Fibroblast of skin of left quadriceps (primary cell): ENCODE data around the gene ATXN2L.
"Not testable (repeated sequence)": the region's sequence is repeated elsewhere in the genome, so short reads cannot be mapped to it uniquely, and the experiment has no call there.

Experiments
- DNase-seq, 2 experiments: peaks; one replicate each; pipeline ENCODE4 v3.0.0-alpha.2; 2013; ENCODE audit warnings: low read depth in 2 of 2

The ATXN2L gene

DNA sequence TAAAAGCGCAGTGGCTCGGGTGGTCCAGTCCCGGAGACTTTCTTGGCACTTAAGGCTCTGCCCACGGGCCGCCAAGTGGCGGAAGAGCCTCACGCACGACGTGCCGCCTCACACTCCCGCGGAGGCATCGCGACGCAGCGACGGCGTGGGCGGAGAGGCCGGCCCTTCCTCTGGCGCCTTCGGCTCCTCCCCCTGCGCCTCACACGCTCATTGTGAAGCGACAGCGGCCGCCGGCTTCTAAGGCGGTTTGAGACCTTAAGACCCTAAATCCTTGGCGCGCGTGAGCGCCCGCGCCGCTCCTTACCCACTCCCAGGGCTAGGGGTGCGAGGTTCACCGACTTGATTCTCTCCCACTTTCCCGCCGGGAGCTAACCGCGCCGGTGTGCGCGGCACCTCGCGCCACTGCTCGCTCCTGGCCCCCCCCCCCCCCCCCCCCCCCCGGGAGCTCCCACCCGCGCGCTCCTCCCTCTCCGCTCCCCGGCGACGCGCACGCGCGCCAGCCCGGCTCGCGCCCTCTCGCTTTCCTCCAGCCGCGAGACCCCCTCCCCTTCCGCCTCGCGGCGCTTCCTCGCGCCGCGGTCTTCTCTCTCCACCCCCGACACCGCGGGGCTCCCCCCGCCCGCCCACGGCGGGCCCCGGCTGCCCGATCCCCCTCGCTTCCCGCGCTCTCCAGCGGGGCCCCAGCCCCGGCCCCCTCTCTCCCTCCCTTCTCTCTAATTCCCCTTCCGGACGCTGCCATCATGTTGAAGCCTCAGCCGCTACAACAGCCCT is at the start of gene ATXN2L:
ATXN2L (plus strand) TSS at position 480 of the 771 bp plus-strand sequence; CDS start at position 741, 261 bp downstream.
- peak; percentile 92 to 93 for DNase-seq

GRCh38 chr16:28781697-28782096 is 41.1 kb upstream of the ATXN2L start:
- not testable (repeated sequence) for DNase-seq

DNA sequence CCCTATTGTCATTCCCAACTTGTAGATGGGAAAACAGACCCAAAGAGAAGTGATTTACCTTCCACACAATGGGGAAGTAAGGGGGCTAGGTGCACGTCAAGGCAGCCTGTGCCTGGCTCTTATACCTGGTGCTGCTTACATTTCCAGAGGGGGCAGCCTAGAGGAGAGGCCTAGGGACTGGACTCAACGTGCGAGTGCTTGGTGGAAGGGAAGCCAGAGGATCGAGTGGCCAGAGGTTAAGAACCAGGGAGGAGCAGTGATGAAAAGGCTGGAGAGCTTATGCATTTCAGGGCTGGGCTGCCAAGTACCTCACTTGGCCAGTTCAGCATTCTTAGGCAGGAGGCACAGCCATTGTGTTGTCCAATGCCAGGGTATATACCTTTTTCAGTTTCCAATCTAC is 40.4 kb upstream of the ATXN2L start:
- not testable (repeated sequence) for DNase-seq

DNA sequence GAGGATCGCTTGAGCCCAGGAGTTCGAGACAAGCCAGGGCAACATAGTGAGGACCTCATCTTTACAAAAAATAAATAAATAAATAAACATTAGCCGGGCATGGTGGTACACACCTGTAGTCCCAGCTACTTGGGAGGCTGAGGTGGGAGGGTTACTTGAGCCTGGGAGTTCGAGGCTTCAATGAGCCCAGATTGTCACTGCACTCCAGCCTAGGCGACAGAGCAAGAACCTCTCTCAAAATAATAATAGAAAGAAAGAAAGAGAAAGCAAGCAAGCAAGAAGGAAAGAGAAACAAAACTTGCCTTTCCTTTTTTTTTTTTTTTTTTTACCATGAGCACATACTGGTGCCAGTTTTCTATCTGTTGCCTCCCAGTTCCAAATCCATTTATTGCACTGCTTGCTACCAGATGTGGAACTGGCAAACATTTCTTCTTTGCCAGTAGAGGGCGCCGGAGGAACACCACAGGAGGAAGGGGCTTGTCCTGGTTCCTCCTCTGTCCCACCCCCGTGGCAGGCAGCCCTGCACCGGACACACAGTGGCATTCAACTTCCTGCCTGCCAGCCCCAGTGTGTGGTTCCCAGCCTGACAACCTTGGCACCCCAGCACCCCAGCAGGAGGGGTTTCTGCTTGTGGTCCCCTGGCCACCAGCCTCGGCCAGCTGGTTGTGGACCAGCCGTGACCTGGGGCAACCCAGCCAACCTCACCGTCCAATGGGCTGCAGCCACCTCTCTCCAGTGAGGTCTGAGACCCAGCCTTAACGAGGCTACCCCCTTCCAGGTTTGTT is 20.4 kb upstream of the ATXN2L start:
- DNase-seq = peak; percentile 31 to 32

- not testable (repeated sequence) for DNase-seq
Measured at GRCh38 chr16:28807445-28808120, 15.2 kb upstream of the ATXN2L start.

- no peak for DNase-seq
Measured at GRCh38 chr16:28820016-28820415, 2.8 kb upstream of the ATXN2L start.

DNA sequence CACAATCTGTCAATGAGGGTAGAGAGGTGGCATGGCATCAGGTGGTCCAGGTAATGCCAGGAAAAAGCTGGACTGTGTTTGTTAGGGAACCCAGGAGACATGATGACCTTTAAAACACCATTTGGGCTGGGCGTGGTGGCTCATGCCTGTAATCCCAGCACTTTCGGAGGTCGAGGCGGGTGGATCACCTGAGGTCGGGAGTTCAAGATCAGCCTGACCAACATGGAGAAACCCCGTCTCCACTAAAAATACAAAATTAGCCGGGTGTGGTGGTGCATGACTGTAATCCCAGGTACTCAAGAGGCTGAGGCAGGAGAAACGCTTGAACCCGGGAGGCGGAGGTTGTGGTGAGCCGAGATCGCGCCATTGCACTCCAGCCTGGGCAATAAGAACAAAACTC is 2.3 kb upstream of the ATXN2L start:
- DNase-seq = not testable (repeated sequence)

- DNase-seq = no peak
Measured at GRCh38 chr16:28821874-28822519, 802 bp upstream of the ATXN2L start.

DNA sequence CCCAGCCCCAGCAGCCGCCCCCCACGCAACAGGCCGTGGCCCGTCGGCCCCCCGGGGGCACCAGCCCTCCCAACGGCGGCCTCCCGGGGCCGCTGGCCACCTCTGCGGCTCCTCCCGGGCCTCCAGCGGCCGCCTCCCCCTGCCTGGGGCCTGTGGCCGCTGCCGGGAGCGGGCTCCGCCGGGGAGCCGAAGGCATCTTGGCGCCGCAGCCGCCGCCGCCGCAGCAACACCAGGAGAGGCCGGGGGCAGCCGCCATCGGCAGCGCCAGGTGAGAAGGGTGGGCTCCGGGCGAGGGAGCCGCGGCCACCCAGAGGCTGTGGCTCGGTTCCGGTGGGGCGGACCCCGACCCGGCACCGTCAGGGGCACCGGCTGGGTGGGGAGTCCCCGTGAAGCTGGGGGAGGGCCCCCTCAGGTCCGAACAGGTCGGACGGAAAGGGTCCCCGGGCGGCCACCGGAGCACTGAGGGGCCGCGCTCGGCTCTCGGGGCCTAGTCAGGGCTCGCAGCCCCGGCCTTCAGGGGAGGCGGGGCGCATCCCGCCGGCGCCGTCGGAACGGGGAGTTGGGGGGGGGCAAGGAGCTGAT is 583 bp downstream of the ATXN2L start:
- DNase-seq = no peak

GRCh38 chr16:28823873-28824716 is 1.3 kb downstream of the ATXN2L start:
- peak; percentile 96 for DNase-seq

DNA sequence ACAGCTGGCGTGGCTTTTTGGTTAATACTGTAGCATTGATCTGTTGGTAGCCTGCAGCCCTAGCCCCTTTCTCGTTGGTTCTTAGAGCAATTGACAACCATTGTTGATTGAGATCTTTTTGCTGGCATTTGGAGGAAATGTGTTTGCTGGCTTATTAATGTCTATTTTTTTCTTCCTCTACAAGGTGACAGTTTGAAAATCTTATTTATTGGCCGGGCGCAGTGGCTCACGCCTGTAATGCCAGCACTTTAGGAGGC is 1.8 kb downstream of the ATXN2L start:
- DNase-seq = no peak

DNA sequence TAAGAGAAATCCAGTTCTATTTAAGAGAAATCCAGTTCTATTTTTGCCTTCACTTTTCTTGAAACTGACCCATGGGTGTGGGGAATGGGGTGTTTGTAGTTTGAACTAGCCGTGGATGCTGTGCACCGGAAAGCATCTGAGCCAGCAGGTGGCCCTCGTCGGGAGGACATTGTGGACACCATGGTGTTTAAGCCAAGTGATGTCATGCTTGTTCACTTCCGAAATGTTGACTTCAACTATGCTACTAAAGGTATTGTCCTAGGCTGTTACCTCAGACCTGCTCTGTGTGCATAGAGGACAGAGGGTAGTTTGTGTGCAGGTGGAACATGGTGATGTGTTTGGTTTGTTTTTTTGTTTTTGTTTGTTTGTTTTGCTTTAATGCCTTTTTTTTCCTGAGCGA is 3.3 kb downstream of the ATXN2L start:
- no peak for DNase-seq

- DNase-seq = no peak
Measured at GRCh38 chr16:28829747-28830146, 6.9 kb downstream of the ATXN2L start.

GRCh38 chr16:28830531-28830930 is 7.7 kb downstream of the ATXN2L start:
- no peak for DNase-seq

DNA sequence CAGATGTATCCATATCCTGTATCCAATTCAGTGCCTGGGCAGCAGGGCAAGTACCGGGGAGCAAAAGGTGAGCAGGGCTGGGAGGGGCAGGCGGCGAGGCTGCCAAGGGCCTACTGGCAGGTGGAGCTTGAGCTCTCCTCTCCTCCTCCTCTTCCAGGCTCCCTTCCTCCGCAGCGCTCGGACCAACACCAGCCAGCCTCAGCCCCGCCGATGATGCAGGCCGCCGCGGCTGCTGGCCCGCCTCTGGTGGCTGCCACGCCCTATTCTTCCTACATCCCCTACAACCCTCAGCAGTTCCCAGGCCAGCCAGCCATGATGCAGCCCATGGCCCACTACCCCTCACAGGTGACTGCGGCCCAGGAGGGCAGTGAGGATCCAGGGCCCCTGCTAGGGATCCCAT is 11.6 kb downstream of the ATXN2L start:
- DNase-seq = no peak

DNA sequence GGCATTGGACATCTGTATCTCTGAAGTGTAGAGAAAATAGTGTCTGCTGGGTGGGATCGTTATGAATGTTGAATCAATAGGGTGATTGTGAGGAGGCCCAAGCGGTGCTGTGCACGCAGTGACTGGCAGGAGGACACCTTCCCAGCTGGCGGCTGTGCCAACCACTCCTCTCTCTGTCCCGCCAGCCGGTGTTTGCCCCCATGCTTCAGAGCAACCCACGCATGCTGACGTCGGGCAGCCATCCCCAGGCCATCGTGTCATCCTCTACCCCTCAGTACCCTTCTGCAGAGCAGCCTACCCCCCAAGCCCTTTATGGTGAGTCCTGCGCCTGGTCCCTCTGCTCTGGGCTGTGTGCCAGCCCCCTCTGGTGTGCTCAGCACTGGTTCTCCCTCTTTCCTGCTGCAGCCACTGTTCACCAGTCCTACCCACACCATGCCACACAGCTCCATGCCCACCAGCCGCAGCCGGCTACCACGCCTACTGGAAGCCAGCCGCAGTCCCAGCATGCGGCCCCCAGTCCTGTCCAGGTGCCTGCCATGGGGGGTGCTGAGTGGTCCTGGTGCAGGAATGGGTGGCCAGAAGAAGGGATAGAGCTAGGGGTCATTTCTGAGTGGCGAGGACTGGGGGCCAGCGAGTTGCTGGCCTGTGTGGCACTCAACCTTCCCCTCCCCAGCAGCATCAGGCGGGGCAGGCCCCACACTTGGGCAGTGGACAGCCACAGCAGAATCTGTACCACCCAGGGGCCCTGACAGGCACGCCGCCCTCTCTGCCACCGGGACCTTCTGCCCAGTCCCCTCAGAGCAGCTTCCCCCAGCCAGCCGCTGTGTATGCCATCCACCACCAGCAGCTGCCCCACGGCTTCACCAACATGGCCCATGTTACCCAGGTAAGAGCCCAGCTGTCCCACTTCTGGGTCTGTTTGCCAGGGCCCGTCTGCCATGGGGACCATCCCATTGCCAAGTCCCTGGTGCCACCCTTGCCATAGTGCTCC is 12.4 kb downstream of the ATXN2L start:
- no peak for DNase-seq

DNA sequence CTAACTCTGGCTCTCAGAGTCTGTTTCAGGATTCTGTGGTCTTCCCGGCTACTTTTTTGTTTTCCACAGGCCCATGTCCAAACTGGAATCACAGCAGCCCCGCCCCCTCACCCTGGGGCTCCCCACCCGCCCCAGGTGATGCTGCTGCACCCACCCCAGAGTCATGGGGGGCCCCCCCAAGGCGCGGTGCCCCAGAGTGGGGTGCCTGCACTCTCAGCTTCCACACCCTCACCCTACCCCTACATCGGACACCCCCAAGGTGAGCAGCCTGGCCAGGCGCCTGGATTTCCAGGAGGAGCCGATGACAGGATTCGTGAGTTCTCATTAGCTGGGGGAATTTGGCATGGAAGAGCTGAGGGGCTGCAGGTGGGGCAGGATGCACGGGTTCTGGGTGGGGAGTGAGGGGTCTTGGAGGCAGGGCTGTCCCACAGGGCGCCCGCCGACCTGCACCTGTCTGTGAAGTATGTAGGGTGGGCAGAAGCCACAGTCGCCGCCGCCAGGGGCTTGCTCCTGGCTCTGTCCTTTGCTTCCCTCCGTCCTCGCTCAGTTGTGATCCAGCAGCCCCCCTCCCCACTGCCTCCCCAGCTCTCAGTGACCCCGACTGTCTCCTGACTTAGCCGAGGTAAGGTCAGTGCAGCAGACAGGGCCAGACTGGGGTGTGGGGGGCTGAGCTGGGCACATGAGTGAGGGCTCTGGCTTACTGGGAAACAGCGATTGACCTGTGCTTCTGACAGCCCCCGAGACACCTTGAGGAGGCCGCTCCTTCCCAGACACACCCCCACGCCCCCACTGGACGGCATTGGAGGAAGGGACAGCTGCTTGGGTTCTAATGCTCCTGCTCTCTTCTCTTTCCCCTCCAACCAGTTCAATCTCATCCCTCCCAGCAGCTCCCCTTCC is 13.3 kb downstream of the ATXN2L start:
- DNase-seq = no peak

DNA sequence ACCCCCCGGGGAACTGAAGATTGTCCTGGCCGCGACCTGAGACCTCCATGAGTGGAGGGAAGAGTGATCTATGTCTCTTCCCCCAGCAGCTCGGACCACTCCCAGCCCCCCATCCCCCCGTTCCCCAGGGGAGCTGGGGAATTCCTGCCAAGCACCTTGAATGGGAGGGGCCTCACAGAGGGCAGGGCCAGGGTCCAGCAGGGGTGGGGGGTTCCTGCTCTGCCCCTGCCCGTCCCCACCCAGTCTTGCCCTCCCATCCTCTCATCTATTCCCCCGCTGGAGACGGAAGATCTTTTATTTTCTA is 13.9 kb downstream of the ATXN2L start:
- DNase-seq = no peak
